Measurements from ENCODE around the gene ST7L.

GRCh38 chr1:112581586-112582192, 37.3 kb downstream of the ST7L start:
- TF ChIP-seq NFIC (IDR thresholded peaks at IDR 0.05) (no peak), TEAD4 (IDR thresholded peaks at IDR 0.05) (no peak), RAD21 (IDR thresholded peaks at IDR 0.05; ENCODE audit: low read depth) (no peak), FOXM1 (IDR thresholded peaks at IDR 0.05; ENCODE audit: borderline replicate concordance, low read depth) (no peak), USF1 (IDR thresholded peaks at IDR 0.05) (no peak)
